SU-DHL-6 (cell line): ENCODE measurements around the gene IRF1.

Experiments
- H2AFZ ChIP-seq: fragments of 200-600 bp; sonication (generic); 2 replicates; pipeline ENCODE4 v1.6.1; 2014; ENCODE audit warnings: low read depth, mild to moderate bottlenecking, moderate library complexity, mixed read lengths, antibody characterized with exemption, low read length; ENCODE audit not compliant: severe bottlenecking
- H3F3A ChIP-seq: fragments of 200-600 bp; shearing (Covaris generic); 2 replicates; pipeline ENCODE4 v1.6.0; 2016; ENCODE audit warnings: antibody characterized with exemption, mild to moderate bottlenecking; ENCODE audit not compliant: insufficient read depth
- H3K27ac ChIP-seq: fragments of 200-600 bp; sonication (generic); 2 replicates; pipeline ENCODE4 v1.5.1; 2016; ENCODE audit warnings: low read depth, mild to moderate bottlenecking, low read length, moderate library complexity, mixed read lengths
- H3K27me3 ChIP-seq: fragments of 200-600 bp; sonication (generic), shearing (Covaris generic); 2 replicates; pipeline ENCODE4 v1.6.0; 2014; ENCODE audit warnings: mild to moderate bottlenecking, low read length
- H3K36me3 ChIP-seq: fragments of 200-600 bp; sonication (generic); 2 replicates; pipeline ENCODE4 v1.6.1; 2014; ENCODE audit warnings: mild to moderate bottlenecking, low read length, mixed read lengths
- H3K4me2 ChIP-seq: fragments of 300-600, 200-600 bp; shearing (Covaris generic), sonication (generic); 2 replicates; pipeline ENCODE4 v1.6.0; 2014; ENCODE audit warnings: low read length, low read depth, mild to moderate bottlenecking; ENCODE audit not compliant: poor library complexity, severe bottlenecking
- H3K4me3 ChIP-seq: fragments of 200-600 bp; sonication (generic); 2 replicates; pipeline ENCODE4 v1.5.1; 2014; ENCODE audit warnings: antibody characterized with exemption, low read length, mild to moderate bottlenecking, mixed read lengths; ENCODE audit not compliant: insufficient read depth, poor library complexity, severe bottlenecking
- H3K79me2 ChIP-seq: fragments of 200-600 bp; sonication (generic); 2 replicates; pipeline ENCODE4 v1.6.1; 2014; ENCODE audit warnings: mild to moderate bottlenecking, low read length, moderate library complexity; ENCODE audit not compliant: insufficient read depth
- H3K9ac ChIP-seq: fragments of 200-600 bp; sonication (generic); 2 replicates; pipeline ENCODE4 v1.7.0; 2014; ENCODE audit warnings: mild to moderate bottlenecking, low read length
- H3K9me2 ChIP-seq: fragments of 200-600 bp; sonication (generic); replicated peaks from 2 replicates; pipeline ENCODE4 v1.6.1; 2014; ENCODE audit warnings: low read length; ENCODE audit not compliant: insufficient read depth
- H3K9me3 ChIP-seq: fragments of 200-600 bp; sonication (generic); 2 replicates; pipeline ENCODE4 v1.6.1; 2014; ENCODE audit warnings: low read length, mixed read lengths; ENCODE audit not compliant: insufficient read depth
- H4K20me1 ChIP-seq: fragments of 200-600 bp; sonication (generic); 2 replicates; pipeline ENCODE4 v1.6.1; 2014; ENCODE audit warnings: low read depth, mild to moderate bottlenecking, antibody characterized with exemption, low read length, moderate library complexity, mixed read lengths
- CTCF ChIP-seq: fragments of 200-600 bp; sonication (generic); IDR thresholded peaks from one replicate; pipeline ENCODE4 v1.5.1; 2017; ENCODE audit warnings: antibody characterized with exemption, mild to moderate bottlenecking, low read length, moderate library complexity; ENCODE audit not compliant: insufficient read depth, poor library complexity, severe bottlenecking
- EZH2phosphoT487 ChIP-seq: fragments of 200-600 bp; sonication (generic), shearing (Covaris generic); conservative IDR thresholded peaks from 2 replicates; pipeline ENCODE4 v1.6.1; 2018; ENCODE audit warnings: mild to moderate bottlenecking, antibody characterized with exemption, low read length, moderate library complexity, mixed read lengths

The IRF1 gene

GRCh38 chr5:132484391-132484725 lies 6.2 kb downstream of the IRF1 start:
- Histone ChIP-seq H3K9me3 (no peaks in the 10 kb centered on the region), H3K79me2 (peaks cover 4% of the 10 kb centered on the region; the same call in 1 of the 2 replicates), H3K27me3 (no peaks in the 10 kb centered on the region), H3K9me2 (no peaks in the 10 kb centered on the region), H3K4me3 (no peak overlapping the region), H3K27ac (no peak overlapping the region), H3F3A (peaks cover 7% of the 10 kb centered on the region), H3K4me2 (no peak overlapping the region), H3K36me3 (no peaks in the 10 kb centered on the region), H2AFZ (no peak overlapping the region), H3K9ac (no peak overlapping the region), H4K20me1 (no peaks in the 10 kb centered on the region)
- no peak for TF ChIP-seq EZH2phosphoT487

- H3K27me3 ChIP-seq, result no peaks in the 10 kb centered on the region
- no peak overlapping the region for H3K9ac ChIP-seq
- H3K79me2 ChIP-seq, result peaks cover 4% of the 10 kb centered on the region; the same call in 1 of the 2 replicates
- TF ChIP-seq CTCF (no peak), EZH2phosphoT487 (no peak)
- no peak overlapping the region for H3K4me3 ChIP-seq
- H3K4me2 ChIP-seq, result no peak overlapping the region
- H3K27ac ChIP-seq, result no peak overlapping the region
- H3F3A ChIP-seq, result peaks cover 1% of the 10 kb centered on the region
- no peaks in the 10 kb centered on the region for H3K9me2 ChIP-seq
- no peak overlapping the region for H2AFZ ChIP-seq
- no peaks in the 10 kb centered on the region for H4K20me1 ChIP-seq
- H3K36me3 ChIP-seq, result no peaks in the 10 kb centered on the region
- H3K9me3 ChIP-seq, result no peaks in the 10 kb centered on the region
Measured at GRCh38 chr5:132483661-132484390, 6.7 kb downstream of the IRF1 start.

DNA sequence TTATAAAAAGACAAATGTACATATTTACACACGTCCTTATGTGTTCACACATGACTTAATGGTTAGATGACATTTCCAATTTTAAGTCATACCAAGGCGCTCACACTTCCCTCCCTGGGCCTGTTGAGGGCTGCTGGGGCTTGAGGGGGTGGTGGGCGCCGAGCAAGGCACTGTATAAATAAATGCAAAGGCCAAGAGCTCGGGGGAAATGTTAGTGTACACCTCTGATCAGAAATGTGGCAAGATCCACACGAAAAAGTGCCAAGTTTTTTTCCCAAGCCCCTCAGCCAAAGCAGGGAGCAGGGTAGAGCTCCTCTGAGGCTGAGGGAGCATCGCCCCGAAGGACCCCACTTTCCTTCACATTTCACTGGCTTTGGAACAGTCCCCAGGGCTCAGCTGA lies 7.5 kb downstream of the IRF1 start:
- Histone ChIP-seq H3K27me3 (no peaks in the 10 kb centered on the region), H3K4me3 (no peak overlapping the region), H3K9ac (no peak overlapping the region), H3F3A (no peaks in the 10 kb centered on the region), H2AFZ (no peak overlapping the region), H3K36me3 (no peaks in the 10 kb centered on the region), H3K9me2 (no peaks in the 10 kb centered on the region), H3K9me3 (no peaks in the 10 kb centered on the region), H3K79me2 (peaks cover 2% of the 10 kb centered on the region; the same call in 1 of the 2 replicates), H3K27ac (no peak overlapping the region), H4K20me1 (no peaks in the 10 kb centered on the region), H3K4me2 (no peak overlapping the region)
- TF ChIP-seq CTCF (no peak), EZH2phosphoT487 (no peak)

- H4K20me1 ChIP-seq, result no peaks in the 10 kb centered on the region
- H3F3A ChIP-seq, result no peaks in the 10 kb centered on the region
- H3K4me2 ChIP-seq, result no peak overlapping the region
- H3K4me3 ChIP-seq, result no peak overlapping the region
- no peak overlapping the region for H3K27ac ChIP-seq
- no peaks in the 10 kb centered on the region for H3K79me2 ChIP-seq
- TF ChIP-seq CTCF (no peak), EZH2phosphoT487 (no peak)
- no peaks in the 10 kb centered on the region for H3K9me3 ChIP-seq
- no peaks in the 10 kb centered on the region for H3K36me3 ChIP-seq
- no peak overlapping the region for H3K9ac ChIP-seq
- no peaks in the 10 kb centered on the region for H3K27me3 ChIP-seq
- no peaks in the 10 kb centered on the region for H3K9me2 ChIP-seq
- H2AFZ ChIP-seq, result no peak overlapping the region
Measured at GRCh38 chr5:132481596-132482211, 8.9 kb downstream of the IRF1 start.
